Testis (tissue), 3 donors: ENCODE results near the gene PTPN2. TPM values are rescaled to one million over a fixed set of nuclear protein-coding genes. Genes with fewer than 3 reads are reported as not detected.
"Not testable (repeated sequence)": the region's sequence is repeated elsewhere in the genome, so short reads cannot be mapped to it uniquely, and the experiment has no call there.

ENCODE experiments used
- DNase-seq: peaks from one replicate; pipeline ENCODE4 v3.0.0-alpha.2; 2019
- H3K27ac ChIP-seq, 2 donors: fragments of 200-600 bp; sonication (generic); one replicate each; pipeline ENCODE4 v1.5.1; 2019
- H3K27me3 ChIP-seq: fragments of 200-600 bp; sonication (generic); one replicate; pipeline ENCODE4 v1.5.1; 2019
- H3K36me3 ChIP-seq: fragments of 200-600 bp; sonication (generic); one replicate; pipeline ENCODE4 v1.5.1; 2017; ENCODE audit warnings: low read depth; ENCODE audit errors: missing control alignments
- H3K4me1 ChIP-seq: fragments of 200-600 bp; sonication (generic); one replicate; pipeline ENCODE4 v1.5.1; 2019
- H3K4me3 ChIP-seq, 2 donors: fragments of 200-600 bp; sonication (generic); one replicate each; pipeline ENCODE4 v1.5.1; 2017 to 2019
- H3K9me3 ChIP-seq: fragments of 200-600 bp; sonication (generic); one replicate; pipeline ENCODE4 v1.5.1; 2017
- CTCF ChIP-seq, 3 experiments: fragments of 450-650 bp in 2 of 3; fragments of 200-600 bp in 1 of 3; sonication (generic) in 1 of 3; IDR thresholded peaks; one replicate each; pipeline ENCODE4 v1.5.1; 2016 to 2019; ENCODE audit warnings: antibody characterized with exemption in 3 of 3, mild to moderate bottlenecking in 2 of 3, moderate library complexity in 1 of 3
- POLR2A ChIP-seq: fragments of 450-650 bp; IDR thresholded peaks from one replicate; pipeline ENCODE4 v1.6.1; 2017; ENCODE audit warnings: antibody characterized with exemption, mild to moderate bottlenecking, moderate library complexity
- WGBS, 2 donors: methylation state at CpG; one replicate each; pipeline ENCODE4 v1.1.5; 2018; 5-methylcytosine and 5-hydroxymethylcytosine counted together
- intact Hi-C: fragments of 100-400 bp; cut with DNase I; formaldehyde crosslinking; loops from one replicate; pipeline ENCODE4 v1.15.1; 2023; ENCODE audit warnings: low total_unique reads
- polyA plus RNA-seq: library from polyadenylated mRNA; stranded (reverse); fragments of 350-450 nt; fragmentation: Illumina TruSeq; extraction: RNeasy Lipid Tissue Mini Kit (QIAGEN cat#74804); gene quantifications from one replicate; pipeline ENCODE4 v1.2.3, GENCODE V29; 2014; ENCODE audit warnings: low read depth, low replicate concordance; ENCODE audit not compliant: insufficient read depth
- total RNA-seq, 2 donors: library from RNA; depleted of rRNA; stranded (reverse); fragments of >200 nt; gene quantifications; one replicate each; pipeline ENCODE4 v1.2.3, GENCODE V29; 2016

Gene PTPN2
- total and polyA plus RNA-seq, 3 donors from 2014 or later: 24.5 to 41.5 (median 37.4) TPM

GRCh38 chr18:12766986-12767433 is 117.0 kb downstream of the PTPN2 start:
- no peak for DNase-seq
- H3K36me3 ChIP-seq: no peaks in the 10 kb centered on the region
- no peak overlapping the region for H3K27ac ChIP-seq
- H3K4me3 ChIP-seq: no peak overlapping the region
- H3K4me1 ChIP-seq: no peaks in the 10 kb centered on the region
- no peak for TF ChIP-seq POLR2A
- TF ChIP-seq CTCF (IDR thresholded peaks at IDR 0.05): no peak
- no peaks in the 10 kb centered on the region for H3K9me3 ChIP-seq
- intact Hi-C loops: no loop called here
- H3K27me3 ChIP-seq: no peaks in the 10 kb centered on the region
- WGBS, 2 donors: 56 to 62% methylated on average over 12 to 13 of the region's 13 CpGs

GRCh38 chr18:12765586-12765985 is 118.5 kb downstream of the PTPN2 start:
- no peaks in the 10 kb centered on the region for H3K9me3 ChIP-seq
- H3K4me3 ChIP-seq: no peak overlapping the region
- H3K27me3 ChIP-seq: no peaks in the 10 kb centered on the region
- no peak for DNase-seq
- TF ChIP-seq CTCF (IDR thresholded peaks at IDR 0.05) (no peak), POLR2A (no peak)
- WGBS, 2 donors: 87 to 93% methylated on average over 7 to 11 of the region's 11 CpGs
- H3K4me1 ChIP-seq: no peaks in the 10 kb centered on the region
- intact Hi-C loops: no loop called here
- no peaks in the 10 kb centered on the region for H3K36me3 ChIP-seq
- no peak overlapping the region for H3K27ac ChIP-seq

GRCh38 chr18:12765126-12765525 is 118.9 kb downstream of the PTPN2 start:
- Histone ChIP-seq H3K36me3 (no peaks in the 10 kb centered on the region), H3K9me3 (no peaks in the 10 kb centered on the region), H3K27ac (no peak overlapping the region), H3K4me3 (no peak overlapping the region), H3K27me3 (no peaks in the 10 kb centered on the region), H3K4me1 (no peaks in the 10 kb centered on the region)
- intact Hi-C loops: no loop called here
- no peak for TF ChIP-seq POLR2A
- no peak for TF ChIP-seq CTCF (IDR thresholded peaks at IDR 0.05)
- DNase-seq: no peak
- WGBS, 2 donors: 78 to 92% methylated on average over 8 of the region's 8 CpGs

- H3K9me3 ChIP-seq, H3K4me1 ChIP-seq, H3K36me3 ChIP-seq, DNase-seq, H3K27me3 ChIP-seq, H3K27ac ChIP-seq, intact Hi-C loops, H3K4me3 ChIP-seq: not testable (repeated sequence)
- WGBS, 2 donors: 82 to 96% methylated on average over 3 of the region's 3 CpGs
Observed at GRCh38 chr18:12758566-12758965, 125.5 kb downstream of the PTPN2 start.

- H3K4me1 ChIP-seq, H3K27ac ChIP-seq, DNase-seq, H3K4me3 ChIP-seq, H3K9me3 ChIP-seq, intact Hi-C loops, H3K36me3 ChIP-seq, H3K27me3 ChIP-seq: not testable (repeated sequence)
- WGBS, 2 donors: 91 to 92% methylated on average over 14 of the region's 14 CpGs
Observed at GRCh38 chr18:12756619-12757239, 127.3 kb downstream of the PTPN2 start.

- 92 to 98% methylated on average over 5 to 6 of the region's 6 CpGs for WGBS, 2 donors
- not testable (repeated sequence) for H3K27me3 ChIP-seq
Observed at GRCh38 chr18:12755606-12756005, 128.4 kb downstream of the PTPN2 start.

More at GRCh38 chr18:12755606-12756005, 128.4 kb downstream of the PTPN2 start:
- H3K27ac ChIP-seq, H3K4me3 ChIP-seq, H3K9me3 ChIP-seq, DNase-seq, intact Hi-C loops, H3K4me1 ChIP-seq, H3K36me3 ChIP-seq: not testable (repeated sequence)
